GM19395 (cell line): Measurements from ENCODE around the gene POLR3A.

Experiments
- ATAC-seq: cut with Tn5 transposase; IDR thresholded peaks from one replicate; pipeline ENCODE4 v1.9.1; 2021; ENCODE audit warnings: mild to moderate bottlenecking, moderate library complexity; ENCODE audit not compliant: unreplicated experiment

POLR3A gene

DNA sequence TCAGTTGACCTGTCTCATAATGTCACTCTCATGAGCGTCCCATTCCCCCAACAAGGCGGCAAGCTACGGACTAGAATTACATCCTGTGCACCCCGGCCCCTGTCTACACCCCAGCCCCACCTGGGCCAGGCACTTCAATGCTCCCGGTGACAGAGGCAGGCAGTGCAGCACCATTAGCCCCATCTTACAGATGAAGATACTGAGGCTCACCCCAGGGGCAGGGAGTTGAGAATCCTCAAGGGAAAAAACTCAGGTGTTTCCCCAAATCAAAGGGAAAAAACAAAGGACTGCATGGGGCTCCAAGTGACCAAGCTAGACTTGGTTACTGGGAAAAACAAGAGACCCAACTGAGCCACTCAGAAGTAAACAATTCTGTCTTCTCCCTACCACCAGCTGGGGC is 107.3 kb downstream of the POLR3A start:
- no peak for ATAC-seq

DNA sequence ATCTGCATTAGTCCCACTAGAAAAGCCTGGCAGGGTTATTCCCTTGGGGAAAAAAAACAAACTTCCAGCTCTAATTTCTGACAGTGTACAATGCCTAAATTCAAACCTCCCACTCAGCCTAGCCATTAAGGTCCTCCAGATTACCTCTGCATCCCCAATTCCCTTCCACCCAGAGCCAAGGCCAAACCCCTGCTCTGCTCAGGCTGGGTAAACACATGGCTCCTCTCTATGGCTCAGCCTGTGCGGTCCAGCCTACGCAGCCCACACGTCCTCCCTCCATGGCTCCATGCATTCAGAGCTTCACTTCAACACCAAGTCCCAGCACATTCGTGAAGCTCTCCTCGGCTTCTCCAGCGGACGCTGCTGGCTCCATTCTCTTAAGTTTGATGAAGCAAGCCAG is 107.9 kb downstream of the POLR3A start:
- ATAC-seq, result no peak

- ATAC-seq, result no peak
Measured at GRCh38 chr10:77920495-77920894, 108.8 kb downstream of the POLR3A start.

DNA sequence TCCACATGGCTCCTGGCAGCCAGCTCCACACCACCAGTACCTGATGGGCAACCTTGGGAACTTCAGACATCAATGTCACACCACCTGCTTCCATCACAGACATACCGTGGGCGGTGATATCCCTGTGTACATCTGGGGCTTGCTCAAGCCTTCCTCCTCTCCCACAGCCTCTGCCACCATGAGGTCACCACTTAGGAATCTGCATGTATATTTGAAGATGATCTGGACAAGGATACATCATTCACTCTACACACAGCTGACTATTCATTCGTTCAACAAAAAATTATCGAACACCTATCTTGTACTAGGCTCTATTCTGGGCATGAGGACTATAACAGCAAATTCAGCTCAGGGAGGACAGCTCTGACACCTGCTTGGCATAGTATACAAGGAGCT is 109.6 kb downstream of the POLR3A start:
- ATAC-seq, result no peak
